CD1c-positive myeloid dendritic cell (primary cell): ENCODE results near the gene CFAP157.

Experiments
- DNase-seq: peaks from one replicate; pipeline ENCODE4 v3.0.0-alpha.2; 2016; ENCODE audit errors: extremely low spot score

Gene CFAP157

GRCh38 chr9:127706836-127707241 is at the start of gene CFAP157:
CFAP157 (plus strand) TSS chr9:127706988; CDS start chr9:127707032, 44 bp downstream.
- peak; percentile 12 for DNase-seq

GRCh38 chr9:127658428-127658827 is 48.4 kb upstream of the CFAP157 start:
- DNase-seq = no peak

GRCh38 chr9:127660886-127661741 is 45.7 kb upstream of the CFAP157 start:
- no peak for DNase-seq

GRCh38 chr9:127662617-127663016 is 44.2 kb upstream of the CFAP157 start:
- DNase-seq = no peak

- DNase-seq = no peak
Observed at GRCh38 chr9:127664324-127664677, 42.5 kb upstream of the CFAP157 start.

GRCh38 chr9:127664678-127665507 is 41.9 kb upstream of the CFAP157 start:
- no peak for DNase-seq

- no peak for DNase-seq
Observed at GRCh38 chr9:127667127-127667844, 39.5 kb upstream of the CFAP157 start.

GRCh38 chr9:127667906-127668305 is 38.9 kb upstream of the CFAP157 start:
- no peak for DNase-seq

- DNase-seq = no peak
Observed at GRCh38 chr9:127673234-127673633, 33.6 kb upstream of the CFAP157 start.

- DNase-seq = no peak
Observed at GRCh38 chr9:127676638-127677037, 30.1 kb upstream of the CFAP157 start.

- no peak for DNase-seq
Observed at GRCh38 chr9:127679506-127679905, 27.3 kb upstream of the CFAP157 start.

GRCh38 chr9:127680226-127680625 is 26.6 kb upstream of the CFAP157 start:
- DNase-seq = no peak

GRCh38 chr9:127680846-127681245 is 25.9 kb upstream of the CFAP157 start:
- DNase-seq = no peak

- no peak for DNase-seq
Observed at GRCh38 chr9:127682351-127683136, 24.2 kb upstream of the CFAP157 start.

GRCh38 chr9:127683723-127684122 is 23.1 kb upstream of the CFAP157 start:
- no peak for DNase-seq

GRCh38 chr9:127684576-127684975 is 22.2 kb upstream of the CFAP157 start:
- DNase-seq = no peak

- DNase-seq = no peak
Observed at GRCh38 chr9:127686461-127687393, 20.1 kb upstream of the CFAP157 start.

- no peak for DNase-seq
Observed at GRCh38 chr9:127689329-127690000, 17.3 kb upstream of the CFAP157 start.

- DNase-seq = no peak
Observed at GRCh38 chr9:127690735-127691134, 16.1 kb upstream of the CFAP157 start.

GRCh38 chr9:127692071-127692470 is 14.7 kb upstream of the CFAP157 start:
- DNase-seq = no peak
